H1 (cell line): ENCODE results near the gene ADGRL3. TPM values are rescaled to one million over a fixed set of nuclear protein-coding genes. Genes with fewer than 3 reads are reported as not detected.

Experiments used
- BRCA1 ChIP-seq: IDR thresholded peaks from 2 replicates; pipeline ENCODE4 v1.6.1; 2012; ENCODE audit warnings: low read depth, low read length, improper control_type of control experiment
- CHD1 ChIP-seq: IDR thresholded peaks from 2 replicates; pipeline ENCODE4 v1.6.1; 2012; ENCODE audit warnings: low read depth, low read length, improper control_type of control experiment
- JUN ChIP-seq: IDR thresholded peaks from 2 replicates; pipeline ENCODE4 v1.6.1; 2011; ENCODE audit warnings: low read depth, mild to moderate bottlenecking, improper control_type of control experiment, low read length
- polyA plus RNA-seq, 7 experiments: library from polyadenylated mRNA; depleted of rRNA in 3 of 7; stranded (reverse) in 5 of 7; unstranded in 2 of 7; fragments of >200 nt in 5 of 7; fragments of 200-250 nt in 2 of 7; gene quantifications; 1 replicate in 5 of 7; 2 replicates in 1 of 7; 4 replicates in 1 of 7; pipeline versions ENCODE4 v1.2.1 to v1.2.3, GENCODE V29; 2011 to 2013; ENCODE audit warnings: missing spikeins in 2 of 7, mixed read lengths in 2 of 7
- total RNA-seq: library from RNA; stranded (reverse); fragmentation: NEBNext Ultra II Directional; extraction: Animal tissue kit (Norgen Biotek cat#: 25700); gene quantifications from 2 replicates; pipeline ENCODE4 v1.2.1, GENCODE V29; 2021

ADGRL3 gene
- total and polyA plus RNA-seq, 2 of the 8 experiments (the other 6 are each of a cell fraction or from before 2014, with no cell fraction given), result 6.6 to 13.0 TPM

DNA sequence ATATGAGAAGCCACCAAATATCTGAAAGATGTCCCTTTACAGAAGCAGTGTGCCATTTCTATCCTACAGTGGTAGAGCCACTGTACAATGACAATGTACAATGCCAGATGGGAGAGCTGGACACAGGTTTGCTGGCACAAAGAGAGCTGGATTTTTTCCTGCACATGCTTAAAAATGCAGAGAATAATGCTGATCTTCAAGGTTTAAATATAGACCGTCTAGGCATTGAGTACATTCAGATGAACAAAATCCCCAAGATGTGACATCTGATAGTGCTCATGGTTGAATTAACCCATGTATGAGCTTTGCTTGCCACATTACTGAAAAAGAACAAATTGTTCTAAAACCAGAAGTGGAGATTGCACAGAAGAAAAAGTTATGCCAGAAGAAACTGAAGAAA, 11.7 kb downstream of the ADGRL3 start (continued):
- TF ChIP-seq BRCA1 (no peak), JUN (no peak), CHD1 (no peak)
